Measurements from ENCODE around the gene PPP2R3B.
A peak's percentile ranks its signal among the peaks of the same experiment; 100 is the strongest.
"Not testable (repeated sequence)": the region's sequence is repeated elsewhere in the genome, so short reads cannot be mapped to it uniquely, and the experiment has no call there.

PPP2R3B gene, protein sequence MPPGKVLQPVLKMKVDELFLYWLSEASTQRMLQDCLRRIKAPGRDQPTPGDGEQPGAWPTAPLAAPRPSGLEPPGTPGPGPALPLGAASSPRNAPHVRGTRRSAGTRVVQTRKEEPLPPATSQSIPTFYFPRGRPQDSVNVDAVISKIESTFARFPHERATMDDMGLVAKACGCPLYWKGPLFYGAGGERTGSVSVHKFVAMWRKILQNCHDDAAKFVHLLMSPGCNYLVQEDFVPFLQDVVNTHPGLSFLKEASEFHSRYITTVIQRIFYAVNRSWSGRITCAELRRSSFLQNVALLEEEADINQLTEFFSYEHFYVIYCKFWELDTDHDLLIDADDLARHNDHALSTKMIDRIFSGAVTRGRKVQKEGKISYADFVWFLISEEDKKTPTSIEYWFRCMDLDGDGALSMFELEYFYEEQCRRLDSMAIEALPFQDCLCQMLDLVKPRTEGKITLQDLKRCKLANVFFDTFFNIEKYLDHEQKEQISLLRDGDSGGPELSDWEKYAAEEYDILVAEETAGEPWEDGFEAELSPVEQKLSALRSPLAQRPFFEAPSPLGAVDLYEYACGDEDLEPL

DNA sequence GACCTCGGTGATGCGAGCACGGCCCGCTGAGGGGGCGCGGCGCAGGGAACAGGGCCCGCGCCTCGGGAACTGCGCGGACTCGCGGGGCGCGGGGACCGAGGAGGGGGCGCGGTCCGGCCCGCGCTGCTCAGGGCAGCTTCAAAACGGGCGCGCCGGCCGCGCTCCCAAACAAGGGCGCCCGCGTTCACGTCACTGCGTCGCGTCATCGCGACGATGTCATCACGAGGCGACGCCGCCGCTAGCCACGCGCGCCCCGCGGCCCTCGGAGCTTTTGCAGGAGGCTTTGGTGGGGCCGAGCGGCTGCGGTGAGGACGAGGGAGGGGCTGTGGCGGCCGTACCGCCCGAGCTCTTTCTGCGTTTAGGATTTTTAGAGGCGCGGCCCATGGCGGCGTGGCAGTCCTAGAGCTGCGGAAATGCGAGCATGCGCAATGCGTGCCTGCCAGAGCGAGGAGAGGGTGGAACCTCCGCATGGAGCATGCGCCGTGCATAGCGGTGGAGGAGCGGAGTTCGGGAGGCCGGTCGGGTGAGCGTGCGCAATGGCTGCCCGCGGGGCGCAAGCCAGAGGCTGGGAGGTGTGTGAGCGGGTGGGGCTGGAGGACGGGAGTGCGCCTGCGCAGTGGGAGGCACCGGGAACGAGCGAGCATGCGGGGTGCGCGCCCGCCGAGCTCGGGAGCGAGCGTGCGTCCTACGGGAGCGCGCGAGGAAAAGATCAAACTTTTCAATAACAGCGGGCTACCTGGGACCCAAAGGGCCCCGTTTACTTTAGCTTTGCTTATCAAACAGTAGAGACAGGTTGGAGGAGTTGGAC, at the start of gene PPP2R3B:
TSS of gene PPP2R3B (minus strand) at position 140 of the 808 bp plus-strand sequence. CDS start 216 bp downstream, outside the sequence.
- H3K9ac ChIP-seq (ENCODE audit: low read length) = peak within 1 kb of the TSS; percentile 99
- no peaks in the 10 kb centered on the region for H3K9me3 ChIP-seq (ENCODE audit: control insufficient read depth, low read length)
- peak within 1 kb of the TSS; percentile 89 for H3K4me3 ChIP-seq (ENCODE audit: low read length)
- H3K36me3 ChIP-seq (ENCODE audit: control insufficient read depth, insufficient read depth, low read length, severe bottlenecking) = no peaks in the 10 kb centered on the region
- peaks cover 4% of the 10 kb centered on the region for H3K4me1 ChIP-seq (ENCODE audit: control insufficient read depth, insufficient read depth, low read length)
- peak; percentile 100 for DNase-seq (ENCODE audit: low read depth)
- no peaks in the 10 kb centered on the region for H3K27me3 ChIP-seq (replicated peaks; ENCODE audit: control insufficient read depth, insufficient read depth, low read length)

DNA sequence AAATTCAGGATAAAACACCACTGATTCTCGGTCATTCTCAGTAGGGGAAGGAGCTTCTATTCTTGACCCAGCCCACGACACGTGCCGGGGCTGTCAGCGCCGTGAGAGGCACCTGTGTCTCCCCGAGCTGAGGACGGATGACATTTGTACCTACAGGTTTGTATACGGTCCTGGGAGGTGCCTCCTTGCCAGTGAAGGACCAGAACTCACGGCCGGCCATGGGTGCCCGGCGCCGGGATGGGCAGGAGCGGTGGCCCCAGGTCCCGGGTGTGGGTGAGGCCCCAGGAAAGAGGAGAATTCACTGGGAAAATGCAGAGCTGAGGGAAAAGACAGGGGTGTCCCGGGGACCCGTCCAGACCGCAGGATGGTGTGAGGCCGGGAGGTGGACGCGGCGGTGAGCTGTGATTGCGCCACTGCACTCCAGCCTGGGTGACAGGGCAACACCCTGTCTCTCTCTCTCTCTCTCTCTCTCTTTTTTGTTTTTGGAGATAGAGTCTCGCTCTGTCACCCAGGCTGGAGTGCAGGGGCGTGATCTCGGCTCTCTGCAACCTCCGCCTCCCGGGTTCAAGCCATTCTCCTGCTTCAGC, 48.9 kb upstream of the PPP2R3B start:
- Histone ChIP-seq H3K4me1 (ENCODE audit: control insufficient read depth, insufficient read depth, low read length) (no peaks in the 10 kb centered on the region), H3K9ac (ENCODE audit: low read length) (no peak overlapping the region), H3K4me3 (ENCODE audit: low read length) (no peak overlapping the region), H3K9me3 (ENCODE audit: control insufficient read depth, low read length) (no peaks in the 10 kb centered on the region), H3K27me3 (replicated peaks; ENCODE audit: control insufficient read depth, insufficient read depth, low read length) (peaks cover 4% of the 10 kb centered on the region), H3K36me3 (ENCODE audit: control insufficient read depth, insufficient read depth, low read length, severe bottlenecking) (no peaks in the 10 kb centered on the region)
- no peak for DNase-seq (ENCODE audit: low read depth)

DNA sequence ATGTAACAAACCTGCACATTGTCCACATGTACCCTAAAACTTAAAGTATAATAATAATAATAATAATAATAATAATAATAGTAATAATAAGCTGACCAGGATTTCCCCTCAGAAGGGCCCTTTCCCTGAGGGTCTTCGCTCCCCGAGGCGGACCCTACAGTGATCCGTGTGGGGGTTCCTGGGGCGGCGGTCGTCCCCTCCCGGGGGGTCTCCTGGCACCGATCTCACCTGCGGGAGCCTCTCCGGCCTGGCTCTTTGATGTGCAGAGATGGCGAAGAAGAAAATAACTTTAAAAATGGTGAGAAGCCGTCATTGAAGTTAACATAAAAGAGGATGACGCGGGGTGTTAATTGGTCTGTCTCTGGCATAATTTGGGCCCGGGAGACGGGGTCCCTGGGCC, 48.2 kb upstream of the PPP2R3B start:
- Histone ChIP-seq H3K27me3 (replicated peaks; ENCODE audit: control insufficient read depth, insufficient read depth, low read length) (peaks cover 4% of the 10 kb centered on the region), H3K4me3 (ENCODE audit: low read length) (no peak overlapping the region), H3K9me3 (ENCODE audit: control insufficient read depth, low read length) (no peaks in the 10 kb centered on the region), H3K9ac (ENCODE audit: low read length) (no peak overlapping the region), H3K4me1 (ENCODE audit: control insufficient read depth, insufficient read depth, low read length) (no peaks in the 10 kb centered on the region), H3K36me3 (ENCODE audit: control insufficient read depth, insufficient read depth, low read length, severe bottlenecking) (no peaks in the 10 kb centered on the region)
- DNase-seq (ENCODE audit: low read depth) = no peak

DNA sequence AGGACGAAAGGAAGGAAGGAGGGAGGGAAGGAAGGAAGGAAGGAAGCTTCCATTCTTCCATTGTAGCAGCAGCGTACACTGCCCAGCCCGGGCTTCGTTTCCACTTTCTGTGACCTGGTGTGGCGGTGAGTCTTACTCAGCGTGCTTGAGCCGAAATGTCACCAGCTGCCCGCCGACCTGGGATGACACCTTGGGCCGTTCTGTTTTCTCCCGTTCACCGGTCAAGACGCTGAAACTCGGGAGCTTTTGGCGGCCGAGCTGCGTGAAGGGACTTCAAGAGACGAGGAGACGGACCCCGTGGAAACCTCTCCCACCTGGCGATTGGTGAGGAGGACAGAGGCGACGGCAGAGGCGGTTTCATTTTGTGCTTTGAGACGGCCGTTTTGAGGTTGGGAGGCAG, 47.1 kb upstream of the PPP2R3B start:
- H3K4me3 ChIP-seq (ENCODE audit: low read length) = no peak overlapping the region

DNA sequence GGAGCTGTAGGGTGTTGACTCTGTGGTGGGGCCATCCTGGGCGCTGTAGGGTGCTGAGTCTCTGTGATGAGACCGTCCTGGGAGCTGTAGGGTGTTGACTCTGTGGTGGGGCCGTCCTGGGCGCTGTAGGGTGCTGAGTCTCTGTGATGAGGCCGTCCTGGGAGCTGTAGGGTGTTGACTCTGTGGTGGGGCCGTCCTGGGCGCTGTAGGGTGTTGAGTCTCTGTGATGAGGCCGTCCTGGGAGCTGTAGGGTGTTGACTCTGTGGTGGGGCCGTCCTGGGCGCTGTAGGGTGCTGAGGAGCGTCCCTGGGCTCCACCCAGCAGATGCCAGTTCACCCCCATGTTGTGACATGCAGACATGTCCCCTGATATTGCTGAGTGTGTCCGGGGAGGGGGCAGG, 46.0 kb upstream of the PPP2R3B start:
- not testable (repeated sequence) for H3K36me3 ChIP-seq (ENCODE audit: control insufficient read depth, insufficient read depth, low read length, severe bottlenecking); DNase-seq (ENCODE audit: low read depth); H3K4me1 ChIP-seq (ENCODE audit: control insufficient read depth, insufficient read depth, low read length); H3K4me3 ChIP-seq (ENCODE audit: low read length); H3K9me3 ChIP-seq (ENCODE audit: control insufficient read depth, low read length); H3K9ac ChIP-seq (ENCODE audit: low read length); H3K27me3 ChIP-seq (replicated peaks; ENCODE audit: control insufficient read depth, insufficient read depth, low read length)

More for the DNA sequence above, 47.1 kb upstream of the PPP2R3B start:
- no peaks in the 10 kb centered on the region for H3K4me1 ChIP-seq (ENCODE audit: control insufficient read depth, insufficient read depth, low read length)
- no peaks in the 10 kb centered on the region for H3K36me3 ChIP-seq (ENCODE audit: control insufficient read depth, insufficient read depth, low read length, severe bottlenecking)
- DNase-seq (ENCODE audit: low read depth) = no peak
- H3K9me3 ChIP-seq (ENCODE audit: control insufficient read depth, low read length) = no peaks in the 10 kb centered on the region
- no peak overlapping the region for H3K9ac ChIP-seq (ENCODE audit: low read length)
- H3K27me3 ChIP-seq (replicated peaks; ENCODE audit: control insufficient read depth, insufficient read depth, low read length) = peaks cover 4% of the 10 kb centered on the region

DNA sequence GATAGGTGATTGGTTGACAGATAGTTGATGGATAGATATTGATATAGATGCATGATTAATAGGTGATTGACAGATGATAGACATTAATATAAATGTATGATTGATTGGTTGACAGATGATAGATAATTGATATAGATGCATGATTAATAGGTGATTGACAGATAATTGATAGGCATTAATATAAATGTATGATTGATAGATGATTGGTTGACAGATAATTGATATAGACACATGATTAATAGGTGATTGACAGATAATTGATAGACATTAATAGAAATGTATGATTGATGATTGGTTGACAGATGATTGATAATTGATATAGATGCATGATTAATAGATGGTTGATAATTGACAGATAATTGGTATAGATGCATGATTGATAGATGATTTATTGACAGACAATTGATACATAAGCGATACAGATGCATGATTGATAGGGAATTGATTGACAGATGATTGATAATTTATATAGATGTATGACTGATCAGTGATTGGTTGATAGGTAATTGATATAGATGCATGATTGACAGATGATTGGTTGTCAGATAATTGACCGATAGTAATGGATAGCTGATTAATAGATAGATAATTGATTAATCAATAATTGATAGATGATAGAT, 44.9 kb upstream of the PPP2R3B start:
- Histone ChIP-seq H3K4me3 (ENCODE audit: low read length) (no peak overlapping the region), H3K36me3 (ENCODE audit: control insufficient read depth, insufficient read depth, low read length, severe bottlenecking) (no peaks in the 10 kb centered on the region), H3K9ac (ENCODE audit: low read length) (no peak overlapping the region), H3K4me1 (ENCODE audit: control insufficient read depth, insufficient read depth, low read length) (no peaks in the 10 kb centered on the region), H3K9me3 (ENCODE audit: control insufficient read depth, low read length) (no peaks in the 10 kb centered on the region), H3K27me3 (replicated peaks; ENCODE audit: control insufficient read depth, insufficient read depth, low read length) (peaks cover 12% of the 10 kb centered on the region)
- DNase-seq (ENCODE audit: low read depth) = no peak

DNA sequence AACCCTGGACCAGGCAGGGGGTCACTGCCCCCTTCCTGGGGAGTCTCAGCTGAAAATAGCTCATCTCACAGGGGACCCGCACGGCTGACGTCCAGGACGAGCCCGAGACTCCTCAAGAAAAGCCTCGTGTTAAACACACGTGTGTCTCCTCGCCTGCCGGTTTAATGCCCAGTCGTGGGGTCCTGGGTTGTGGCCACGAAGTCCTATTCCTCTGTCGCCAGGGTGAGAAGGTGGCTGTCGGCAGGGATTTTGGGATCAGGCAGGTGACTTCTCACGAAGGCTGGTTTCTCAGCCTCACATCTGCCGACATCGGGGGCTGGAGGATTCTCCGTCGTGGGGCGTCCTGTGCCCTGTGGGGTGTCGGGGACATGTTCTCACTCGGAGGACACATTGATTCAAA, 44.3 kb upstream of the PPP2R3B start:
- H3K9me3 ChIP-seq (ENCODE audit: control insufficient read depth, low read length) = no peaks in the 10 kb centered on the region
- H3K4me1 ChIP-seq (ENCODE audit: control insufficient read depth, insufficient read depth, low read length) = no peaks in the 10 kb centered on the region
- no peak overlapping the region for H3K4me3 ChIP-seq (ENCODE audit: low read length)
- H3K36me3 ChIP-seq (ENCODE audit: control insufficient read depth, insufficient read depth, low read length, severe bottlenecking) = no peaks in the 10 kb centered on the region
- H3K27me3 ChIP-seq (replicated peaks; ENCODE audit: control insufficient read depth, insufficient read depth, low read length) = peaks cover 13% of the 10 kb centered on the region
- DNase-seq (ENCODE audit: low read depth) = no peak
- no peak overlapping the region for H3K9ac ChIP-seq (ENCODE audit: low read length)

DNA sequence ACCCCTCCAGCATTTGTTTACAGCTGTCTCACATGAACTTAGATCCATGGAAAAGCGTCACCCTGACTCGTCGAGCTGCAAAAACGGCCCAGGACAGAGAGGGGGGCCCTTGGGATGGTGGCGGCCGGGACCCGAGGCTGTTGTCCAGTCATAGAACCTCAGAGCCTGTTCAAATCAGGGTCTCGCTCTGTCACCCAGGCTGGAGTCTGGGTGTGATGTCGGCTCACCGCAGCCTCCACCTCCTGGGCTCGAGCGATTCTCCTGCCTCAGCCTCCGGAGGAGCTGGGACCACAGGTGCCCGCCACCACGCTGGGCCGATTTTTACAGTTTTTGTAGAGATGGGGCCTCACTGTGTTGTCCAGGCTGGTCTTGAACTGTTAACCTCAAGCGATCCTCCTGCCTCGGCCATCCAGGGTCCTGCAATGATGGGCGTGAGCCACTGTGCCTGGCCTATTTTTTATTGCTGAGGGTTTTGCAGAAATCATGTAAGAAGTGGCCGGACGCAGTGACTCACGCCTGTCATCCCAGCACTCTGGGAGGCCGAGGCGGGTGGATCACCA, 42.6 kb upstream of the PPP2R3B start:
- no peaks in the 10 kb centered on the region for H3K9me3 ChIP-seq (ENCODE audit: control insufficient read depth, low read length)
- H3K4me1 ChIP-seq (ENCODE audit: control insufficient read depth, insufficient read depth, low read length) = no peaks in the 10 kb centered on the region
- H3K9ac ChIP-seq (ENCODE audit: low read length) = no peak overlapping the region
- no peak for DNase-seq (ENCODE audit: low read depth)
- no peaks in the 10 kb centered on the region for H3K36me3 ChIP-seq (ENCODE audit: control insufficient read depth, insufficient read depth, low read length, severe bottlenecking)
- peaks cover 13% of the 10 kb centered on the region for H3K27me3 ChIP-seq (replicated peaks; ENCODE audit: control insufficient read depth, insufficient read depth, low read length)
- H3K4me3 ChIP-seq (ENCODE audit: low read length) = no peak overlapping the region

DNA sequence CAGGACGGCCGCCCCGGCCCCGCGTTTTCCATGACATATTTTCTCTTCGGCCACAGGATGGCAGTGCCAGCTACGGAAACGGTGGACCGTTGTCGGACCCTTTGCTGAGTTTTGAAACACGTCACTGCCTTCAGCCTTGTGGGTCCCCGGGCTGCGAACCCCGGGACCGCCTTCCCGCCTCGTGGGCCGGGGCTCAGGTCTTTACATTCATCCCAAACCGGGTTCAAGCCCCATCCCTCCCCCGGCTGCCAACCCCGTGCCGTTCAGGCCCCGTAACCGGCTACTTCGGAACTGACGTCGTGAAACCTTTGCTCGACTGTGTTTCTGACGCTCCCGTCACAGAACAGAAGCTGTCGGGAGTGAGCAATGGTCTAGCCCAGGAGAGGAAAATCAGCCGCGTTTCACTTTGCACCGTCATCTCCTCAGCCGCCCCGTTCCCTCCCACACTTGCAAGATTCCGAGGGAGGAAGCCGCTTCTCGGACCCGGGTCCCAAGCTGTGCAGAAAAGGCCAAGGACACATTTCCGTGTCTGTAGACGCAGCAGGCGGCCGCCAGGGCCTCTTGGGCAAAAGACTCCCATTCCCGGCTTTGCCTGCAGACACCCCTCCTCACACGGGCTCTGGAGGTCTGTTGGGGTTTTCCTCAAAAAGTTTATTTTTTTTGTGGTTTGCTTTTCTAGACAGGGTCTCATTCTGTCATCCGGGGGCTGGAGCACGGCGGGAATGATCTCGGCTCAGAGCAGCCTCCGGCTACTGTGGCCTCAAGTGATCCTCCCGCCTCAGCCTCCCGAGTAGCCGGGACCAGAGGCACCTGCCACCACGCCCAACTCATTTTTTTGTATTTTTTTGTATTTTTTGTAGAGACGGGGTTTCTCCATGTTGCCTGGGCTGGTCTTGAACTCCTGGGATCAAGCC, 41.4 kb upstream of the PPP2R3B start:
- DNase-seq (ENCODE audit: low read depth) = peak; percentile 52
- Histone ChIP-seq H3K4me3 (ENCODE audit: low read length) (peak overlapping the region; percentile 66), H3K27me3 (replicated peaks; ENCODE audit: control insufficient read depth, insufficient read depth, low read length) (peaks cover 13% of the 10 kb centered on the region), H3K9me3 (ENCODE audit: control insufficient read depth, low read length) (peaks cover 4% of the 10 kb centered on the region), H3K4me1 (ENCODE audit: control insufficient read depth, insufficient read depth, low read length) (no peaks in the 10 kb centered on the region), H3K9ac (ENCODE audit: low read length) (no peak overlapping the region), H3K36me3 (ENCODE audit: control insufficient read depth, insufficient read depth, low read length, severe bottlenecking) (no peaks in the 10 kb centered on the region)

DNA sequence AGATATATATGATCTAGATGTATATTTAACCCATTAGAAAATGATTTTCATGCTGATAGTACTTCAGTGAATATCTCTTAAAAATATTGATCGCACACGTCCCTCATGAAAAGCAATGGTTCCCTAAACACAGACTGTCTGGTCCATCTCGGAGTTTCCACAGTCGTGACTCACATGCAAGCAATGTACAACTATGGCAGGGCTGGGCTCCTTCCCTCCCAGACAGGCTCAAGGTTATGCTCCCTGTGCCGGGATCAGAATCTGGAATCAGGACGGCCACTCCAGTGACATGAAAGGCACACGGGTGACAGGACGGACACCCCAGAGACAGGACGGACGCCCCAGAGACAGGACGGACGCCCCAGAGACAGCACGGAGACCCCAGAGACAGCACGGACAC, 40.2 kb upstream of the PPP2R3B start:
- Histone ChIP-seq H3K9ac (ENCODE audit: low read length) (no peak overlapping the region), H3K36me3 (ENCODE audit: control insufficient read depth, insufficient read depth, low read length, severe bottlenecking) (no peaks in the 10 kb centered on the region), H3K9me3 (ENCODE audit: control insufficient read depth, low read length) (peaks cover 4% of the 10 kb centered on the region), H3K4me1 (ENCODE audit: control insufficient read depth, insufficient read depth, low read length) (no peaks in the 10 kb centered on the region), H3K4me3 (ENCODE audit: low read length) (no peak overlapping the region), H3K27me3 (replicated peaks; ENCODE audit: control insufficient read depth, insufficient read depth, low read length) (peaks cover 13% of the 10 kb centered on the region)
- no peak for DNase-seq (ENCODE audit: low read depth)
